ENCODE measurements around the gene HSD17B10. TPM values are rescaled to one million over a fixed set of nuclear protein-coding genes. Genes with fewer than 3 reads are reported as not detected.

The HSD17B10 gene
- total RNA-seq, 4 donors from 2014 or later = 81.6 to 130 (median 115) TPM

DNA sequence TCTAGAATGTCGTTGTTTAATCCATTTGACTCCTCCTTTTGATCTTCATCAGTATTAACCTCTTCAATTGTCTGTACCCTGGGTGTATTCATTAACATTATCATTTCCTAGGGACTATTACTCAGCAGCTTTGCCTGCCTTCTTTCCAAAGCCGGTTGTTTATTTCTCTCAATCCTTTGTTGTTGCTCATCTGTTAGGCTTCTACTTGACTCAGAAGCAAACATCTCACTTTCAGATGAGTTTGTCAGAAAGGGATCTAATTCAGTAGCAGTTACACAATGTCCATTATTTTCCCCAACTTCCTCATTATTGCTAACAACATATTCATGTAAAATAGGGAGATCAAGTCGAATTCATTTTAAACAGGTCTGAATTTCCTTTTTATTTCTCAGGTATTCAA is 22.1 kb upstream of the HSD17B10 start:
- no peaks in the 10 kb centered on the region for H3K27me3 ChIP-seq
- 21 to 46% methylated on average over 3 of the region's 3 CpGs for whole genome bisulfite sequencing, 2 donors
- no peak overlapping the region for H3K27ac ChIP-seq
- no peaks in the 10 kb centered on the region for H3K36me3 ChIP-seq
- TF ChIP-seq POLR2A (IDR thresholded peaks at IDR 0.05) = no peak
- TF ChIP-seq, protein P1, sequence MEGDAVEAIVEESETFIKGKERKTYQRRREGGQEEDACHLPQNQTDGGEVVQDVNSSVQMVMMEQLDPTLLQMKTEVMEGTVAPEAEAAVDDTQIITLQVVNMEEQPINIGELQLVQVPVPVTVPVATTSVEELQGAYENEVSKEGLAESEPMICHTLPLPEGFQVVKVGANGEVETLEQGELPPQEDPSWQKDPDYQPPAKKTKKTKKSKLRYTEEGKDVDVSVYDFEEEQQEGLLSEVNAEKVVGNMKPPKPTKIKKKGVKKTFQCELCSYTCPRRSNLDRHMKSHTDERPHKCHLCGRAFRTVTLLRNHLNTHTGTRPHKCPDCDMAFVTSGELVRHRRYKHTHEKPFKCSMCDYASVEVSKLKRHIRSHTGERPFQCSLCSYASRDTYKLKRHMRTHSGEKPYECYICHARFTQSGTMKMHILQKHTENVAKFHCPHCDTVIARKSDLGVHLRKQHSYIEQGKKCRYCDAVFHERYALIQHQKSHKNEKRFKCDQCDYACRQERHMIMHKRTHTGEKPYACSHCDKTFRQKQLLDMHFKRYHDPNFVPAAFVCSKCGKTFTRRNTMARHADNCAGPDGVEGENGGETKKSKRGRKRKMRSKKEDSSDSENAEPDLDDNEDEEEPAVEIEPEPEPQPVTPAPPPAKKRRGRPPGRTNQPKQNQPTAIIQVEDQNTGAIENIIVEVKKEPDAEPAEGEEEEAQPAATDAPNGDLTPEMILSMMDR (IDR thresholded peaks at IDR 0.05) = no peak
- DNase-seq = no peak
- no peaks in the 10 kb centered on the region for H3K4me1 ChIP-seq
- intact Hi-C loops (cut with DNase I) = no loop called here
- no peaks in the 10 kb centered on the region for H3K9me3 ChIP-seq
- no peak overlapping the region for H3K4me3 ChIP-seq

DNA sequence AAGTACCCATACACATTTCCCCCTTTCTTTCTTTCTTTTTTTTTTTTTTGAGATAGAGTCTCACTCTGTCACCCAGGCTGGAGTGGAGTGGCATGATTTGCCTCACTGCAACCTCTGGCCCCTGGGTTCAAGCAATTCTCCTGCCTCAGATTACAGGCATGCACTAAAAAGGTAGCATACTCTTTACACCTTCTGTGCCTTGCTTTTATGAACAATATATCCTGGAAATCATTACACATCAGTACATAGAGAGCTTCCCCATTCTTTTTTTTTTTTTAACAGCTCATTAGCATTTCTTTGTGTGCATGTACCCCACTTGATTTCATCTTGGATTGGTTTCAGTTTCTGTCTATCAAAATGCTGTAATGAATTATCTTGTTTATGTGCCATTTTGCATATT is 18.6 kb upstream of the HSD17B10 start:
- DNase-seq = no peak
- TF ChIP-seq, protein P1 (IDR thresholded peaks at IDR 0.05) = no peak
- TF ChIP-seq POLR2A (IDR thresholded peaks at IDR 0.05) = no peak
- Histone ChIP-seq H3K4me3 (no peak overlapping the region), H3K27ac (no peak overlapping the region), H3K4me1 (no peaks in the 10 kb centered on the region), H3K9me3 (no peaks in the 10 kb centered on the region), H3K27me3 (no peaks in the 10 kb centered on the region), H3K36me3 (no peaks in the 10 kb centered on the region)
- intact Hi-C loops (cut with DNase I) = no loop called here

DNA sequence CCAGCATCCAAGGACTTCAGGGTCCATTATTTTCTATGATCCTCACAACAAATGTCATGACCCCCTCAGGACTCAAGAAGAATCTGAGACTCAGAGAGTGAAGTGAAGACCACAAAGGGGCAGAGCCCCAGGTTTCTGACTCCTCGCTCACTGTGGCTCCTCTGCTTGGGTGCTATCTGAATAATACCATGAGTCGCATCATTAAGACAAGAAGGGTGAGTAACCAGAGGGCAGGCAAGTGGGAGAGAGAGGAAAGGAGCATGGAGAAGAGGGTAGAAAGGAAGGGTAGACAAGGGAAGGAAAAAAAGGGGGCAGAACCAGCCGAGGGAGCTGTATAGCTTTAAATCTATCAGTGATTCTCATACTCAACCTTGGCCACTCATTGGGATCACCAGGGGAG is 15.5 kb upstream of the HSD17B10 start:
- Histone ChIP-seq H3K9me3 (no peaks in the 10 kb centered on the region), H3K36me3 (no peaks in the 10 kb centered on the region), H3K27ac (no peak overlapping the region), H3K27me3 (no peaks in the 10 kb centered on the region), H3K4me3 (no peak overlapping the region), H3K4me1 (no peaks in the 10 kb centered on the region)
- DNase-seq = no peak
- TF ChIP-seq POLR2A (IDR thresholded peaks at IDR 0.05) = no peak
- TF ChIP-seq, protein P1 (IDR thresholded peaks at IDR 0.05) = no peak
- 78 to 86% methylated on average over 3 of the region's 3 CpGs for WGBS, 2 donors
- intact Hi-C loops (cut with DNase I) = no loop called here

DNA sequence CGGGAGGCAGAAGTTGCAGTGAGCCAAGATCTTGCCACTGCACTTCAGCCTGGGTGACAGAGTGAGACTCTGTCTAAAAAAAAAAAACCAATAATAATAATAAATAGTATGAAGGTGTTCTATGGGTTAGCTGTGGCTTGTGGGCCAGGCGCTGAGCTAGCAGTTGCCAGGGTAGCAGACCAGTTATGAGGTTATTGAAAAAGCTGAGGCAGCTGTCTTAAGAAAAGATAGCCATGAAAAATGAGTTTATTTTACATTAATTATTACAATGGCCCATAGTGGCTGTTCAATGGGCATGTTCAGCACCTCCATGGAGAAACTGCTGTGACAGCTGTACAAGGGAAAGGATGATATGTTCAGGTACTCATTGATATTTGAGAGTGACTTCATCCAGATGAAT is 13.3 kb upstream of the HSD17B10 start:
- Histone ChIP-seq H3K27ac (no peak overlapping the region), H3K36me3 (no peaks in the 10 kb centered on the region), H3K4me1 (no peaks in the 10 kb centered on the region), H3K4me3 (no peak overlapping the region), H3K9me3 (no peaks in the 10 kb centered on the region), H3K27me3 (no peaks in the 10 kb centered on the region)
- WGBS, 2 donors = 72 to 96% methylated on average over 2 of the region's 2 CpGs
- TF ChIP-seq POLR2A (IDR thresholded peaks at IDR 0.05) = no peak
- TF ChIP-seq, protein P1 (IDR thresholded peaks at IDR 0.05) = no peak
- DNase-seq = no peak
- intact Hi-C loops (cut with DNase I) = no loop called here

DNA sequence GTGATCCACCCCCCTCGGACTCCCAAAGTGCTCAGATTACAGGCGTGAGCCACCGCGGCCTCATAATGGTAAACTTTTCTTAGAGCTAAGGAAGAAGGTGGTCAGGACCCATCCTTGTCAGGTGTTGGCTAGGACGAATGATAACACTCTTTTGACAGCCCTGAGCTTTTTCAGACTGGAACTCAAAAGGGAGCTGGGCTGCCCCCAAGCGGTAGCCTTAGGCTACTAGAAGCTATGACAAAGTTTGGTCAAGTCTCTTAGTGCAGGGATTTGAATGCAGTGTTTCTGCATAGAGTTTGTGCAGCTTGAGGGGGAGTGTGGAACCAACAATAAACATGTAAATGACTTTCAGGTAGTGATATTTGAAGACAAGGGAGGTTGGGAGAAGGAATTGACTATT is 11.8 kb upstream of the HSD17B10 start:
- Histone ChIP-seq H3K27ac (no peak overlapping the region), H3K9me3 (no peaks in the 10 kb centered on the region), H3K4me1 (peaks cover 3 to 14% (median 7%) of the 10 kb centered on the region in 3 donors), H3K4me3 (no peak overlapping the region), H3K36me3 (no peaks in the 10 kb centered on the region), H3K27me3 (no peaks in the 10 kb centered on the region)
- DNase-seq = no peak
- 24% methylated on average over 5 of the region's 6 CpGs; no CpG with 5 or more reads in 1 of the 2 donors for WGBS, 2 donors
- intact Hi-C loops (cut with DNase I) = no loop called here
- TF ChIP-seq, protein P1 (IDR thresholded peaks at IDR 0.05) = peak in 5 of 6 experiments; percentile 13 to 50 (median 24)
- no peak for TF ChIP-seq POLR2A (IDR thresholded peaks at IDR 0.05)

All from esophagus squamous epithelium (tissue), 5 donors.